GM18951 (cell line): ENCODE measurements around the gene SLC1A5.

ENCODE experiments used
- POLR2A ChIP-seq: IDR thresholded peaks from 4 replicates; pipeline ENCODE4 v1.6.1; 2011; ENCODE audit warnings: mild to moderate bottlenecking; ENCODE audit not compliant: insufficient read length, insufficient read depth; ENCODE audit errors: extremely low read depth
- in situ Hi-C: fragments of 300-500 bp; cut with MboI; formaldehyde crosslinking; loops from one replicate; pipeline ENCODE4 v1.12.0; 2022; ENCODE audit warnings: low sequenced_read_pairs, mixed read lengths, inconsistent platforms; ENCODE audit not compliant: unreplicated experiment

The SLC1A5 gene

GRCh38 chr19:46737761-46738171 lies 50.6 kb downstream of the SLC1A5 start:
- TF ChIP-seq POLR2A: no peak
- in situ Hi-C loops: no loop called here

- no peak for TF ChIP-seq POLR2A
These were observed 51.1 kb downstream of the SLC1A5 start for GRCh38 chr19:46737298-46737654.

GRCh38 chr19:46736531-46737297 lies 51.7 kb downstream of the SLC1A5 start:
- TF ChIP-seq POLR2A: no peak
- in situ Hi-C loops: no loop called here

More at GRCh38 chr19:46737298-46737654, 51.1 kb downstream of the SLC1A5 start:
- in situ Hi-C loops: no loop called here

- TF ChIP-seq POLR2A: no peak
- in situ Hi-C loops: no loop called here
These were observed 54.6 kb downstream of the SLC1A5 start for GRCh38 chr19:46733690-46734292.

- TF ChIP-seq POLR2A: no peak
- in situ Hi-C loops: no loop called here
These were observed 55.3 kb downstream of the SLC1A5 start for GRCh38 chr19:46732966-46733689.

- in situ Hi-C loops: no loop called here
These were observed 56.0 kb downstream of the SLC1A5 start for GRCh38 chr19:46732172-46732938.

GRCh38 chr19:46731584-46731983 lies 56.8 kb downstream of the SLC1A5 start:
- in situ Hi-C loops: no loop called here
- TF ChIP-seq POLR2A: no peak

More at GRCh38 chr19:46732172-46732938, 56.0 kb downstream of the SLC1A5 start:
- no peak for TF ChIP-seq POLR2A

- in situ Hi-C loops: no loop called here
- no peak for TF ChIP-seq POLR2A
These were observed 57.3 kb downstream of the SLC1A5 start for GRCh38 chr19:46731007-46731501.

GRCh38 chr19:46730595-46730994 lies 57.8 kb downstream of the SLC1A5 start:
- TF ChIP-seq POLR2A: no peak
- in situ Hi-C loops: no loop called here

- TF ChIP-seq POLR2A: no peak
- in situ Hi-C loops: no loop called here
These were observed 58.2 kb downstream of the SLC1A5 start for GRCh38 chr19:46730187-46730586.

- in situ Hi-C loops: no loop called here
- no peak for TF ChIP-seq POLR2A
These were observed 58.7 kb downstream of the SLC1A5 start for GRCh38 chr19:46729696-46730095.

GRCh38 chr19:46728693-46729339 lies 59.6 kb downstream of the SLC1A5 start:
- in situ Hi-C loops: no loop called here
- peak; percentile 16 for TF ChIP-seq POLR2A
